ENCODE data around the gene PGA3. TPM values are rescaled to one million over a fixed set of nuclear protein-coding genes. Genes with fewer than 3 reads are reported as not detected.
"Not testable (repeated sequence)": the region's sequence is repeated elsewhere in the genome, so short reads cannot be mapped to it uniquely, and the experiment has no call there.

PGA3 gene
- total RNA-seq, 1 donor from 2014 or later, result 2.5 TPM

DNA sequence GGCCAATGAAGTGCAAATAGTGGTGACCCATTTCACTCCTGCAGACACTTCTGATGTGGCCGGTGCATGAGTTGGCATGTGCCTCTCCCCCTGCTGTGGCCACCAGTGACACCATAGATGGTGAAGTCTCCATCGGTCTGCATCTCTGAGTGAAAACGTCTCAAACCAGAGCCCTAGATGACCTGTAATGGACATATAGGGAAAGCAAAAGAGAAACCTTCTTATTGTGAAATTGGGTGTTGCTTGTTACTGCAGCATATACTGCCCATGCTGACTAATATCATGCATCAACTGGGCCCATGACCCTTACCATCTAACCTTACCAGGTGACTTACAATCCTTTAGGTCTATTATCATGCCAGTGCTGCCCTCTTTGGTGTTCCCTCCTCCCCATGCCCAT is 30.4 kb upstream of the PGA3 start:
- Histone ChIP-seq H3K4me3 (no peak overlapping the region), H3K9me3 (no peaks in the 10 kb centered on the region), H3K36me3 (no peaks in the 10 kb centered on the region), H3K27ac (no peak overlapping the region), H3K4me1 (no peaks in the 10 kb centered on the region), H3K27me3 (no peaks in the 10 kb centered on the region)
- intact Hi-C loops (cut with DNase I), result no loop called here
- TF ChIP-seq, protein P1, sequence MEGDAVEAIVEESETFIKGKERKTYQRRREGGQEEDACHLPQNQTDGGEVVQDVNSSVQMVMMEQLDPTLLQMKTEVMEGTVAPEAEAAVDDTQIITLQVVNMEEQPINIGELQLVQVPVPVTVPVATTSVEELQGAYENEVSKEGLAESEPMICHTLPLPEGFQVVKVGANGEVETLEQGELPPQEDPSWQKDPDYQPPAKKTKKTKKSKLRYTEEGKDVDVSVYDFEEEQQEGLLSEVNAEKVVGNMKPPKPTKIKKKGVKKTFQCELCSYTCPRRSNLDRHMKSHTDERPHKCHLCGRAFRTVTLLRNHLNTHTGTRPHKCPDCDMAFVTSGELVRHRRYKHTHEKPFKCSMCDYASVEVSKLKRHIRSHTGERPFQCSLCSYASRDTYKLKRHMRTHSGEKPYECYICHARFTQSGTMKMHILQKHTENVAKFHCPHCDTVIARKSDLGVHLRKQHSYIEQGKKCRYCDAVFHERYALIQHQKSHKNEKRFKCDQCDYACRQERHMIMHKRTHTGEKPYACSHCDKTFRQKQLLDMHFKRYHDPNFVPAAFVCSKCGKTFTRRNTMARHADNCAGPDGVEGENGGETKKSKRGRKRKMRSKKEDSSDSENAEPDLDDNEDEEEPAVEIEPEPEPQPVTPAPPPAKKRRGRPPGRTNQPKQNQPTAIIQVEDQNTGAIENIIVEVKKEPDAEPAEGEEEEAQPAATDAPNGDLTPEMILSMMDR (IDR thresholded peaks at IDR 0.05), result no peak
- no peak for TF ChIP-seq POLR2A (IDR thresholded peaks at IDR 0.05)
- no peak for TF ChIP-seq POLR2AphosphoS5 (IDR thresholded peaks at IDR 0.05; ENCODE audit: insufficient read depth in 1 of 2, low read depth in 1 of 2)
- DNase-seq (ENCODE audit: extremely low spot score in 2 of 2), result no peak

DNA sequence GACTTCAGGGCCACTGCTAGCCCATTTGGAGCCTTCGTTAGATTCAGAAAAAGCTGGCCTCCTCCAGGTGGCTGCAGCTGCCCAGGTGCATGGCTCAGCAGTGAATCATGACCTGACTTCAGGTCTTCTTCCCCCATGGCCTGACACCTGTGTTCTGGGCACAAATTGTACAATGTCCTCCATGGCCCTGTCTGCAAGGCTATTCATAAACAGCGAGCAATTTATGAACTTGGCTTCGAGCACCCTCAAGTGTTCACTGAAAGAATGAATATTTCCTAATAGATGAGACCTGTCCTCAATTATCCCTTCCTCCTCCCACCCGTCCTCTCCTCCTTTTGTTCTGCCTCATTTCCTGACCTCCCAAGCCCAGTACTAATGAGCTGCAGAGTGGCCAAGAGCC is 29.9 kb upstream of the PGA3 start:
- TF ChIP-seq, protein P1 (IDR thresholded peaks at IDR 0.05), result no peak
- TF ChIP-seq POLR2AphosphoS5 (IDR thresholded peaks at IDR 0.05; ENCODE audit: insufficient read depth in 1 of 2, low read depth in 1 of 2) (no peak), POLR2A (IDR thresholded peaks at IDR 0.05) (no peak)
- Histone ChIP-seq H3K27ac (no peak overlapping the region), H3K9me3 (no peaks in the 10 kb centered on the region), H3K27me3 (no peaks in the 10 kb centered on the region), H3K4me3 (no peak overlapping the region), H3K4me1 (no peaks in the 10 kb centered on the region), H3K36me3 (no peaks in the 10 kb centered on the region)
- DNase-seq (ENCODE audit: extremely low spot score in 2 of 2), result no peak
- intact Hi-C loops (cut with DNase I), result no loop called here

DNA sequence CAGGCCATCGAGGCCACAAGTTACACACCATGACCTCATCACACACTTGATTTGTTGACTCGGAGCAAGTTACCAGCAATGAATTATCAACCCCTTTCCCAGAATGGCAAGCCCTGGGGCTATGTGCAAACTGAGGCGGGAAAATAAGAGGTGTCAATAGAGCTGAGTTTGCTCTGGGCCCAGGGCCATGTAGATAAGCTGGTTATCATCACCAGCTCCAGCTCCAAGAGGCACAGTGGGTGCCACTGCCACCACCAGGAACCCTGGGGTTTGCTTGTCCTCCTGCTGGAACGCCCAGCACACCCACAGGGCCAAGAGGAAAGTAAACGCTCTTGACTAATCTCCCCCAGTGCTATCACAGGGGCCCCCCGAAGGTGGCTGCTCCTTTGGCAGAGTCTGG is 29.0 kb upstream of the PGA3 start:
- intact Hi-C loops (cut with DNase I), result no loop called here
- TF ChIP-seq, protein P1 (IDR thresholded peaks at IDR 0.05), result no peak
- TF ChIP-seq POLR2AphosphoS5 (IDR thresholded peaks at IDR 0.05; ENCODE audit: insufficient read depth in 1 of 2, low read depth in 1 of 2), result no peak
- no peak for TF ChIP-seq POLR2A (IDR thresholded peaks at IDR 0.05)
- no peak overlapping the region for H3K27ac ChIP-seq

DNA sequence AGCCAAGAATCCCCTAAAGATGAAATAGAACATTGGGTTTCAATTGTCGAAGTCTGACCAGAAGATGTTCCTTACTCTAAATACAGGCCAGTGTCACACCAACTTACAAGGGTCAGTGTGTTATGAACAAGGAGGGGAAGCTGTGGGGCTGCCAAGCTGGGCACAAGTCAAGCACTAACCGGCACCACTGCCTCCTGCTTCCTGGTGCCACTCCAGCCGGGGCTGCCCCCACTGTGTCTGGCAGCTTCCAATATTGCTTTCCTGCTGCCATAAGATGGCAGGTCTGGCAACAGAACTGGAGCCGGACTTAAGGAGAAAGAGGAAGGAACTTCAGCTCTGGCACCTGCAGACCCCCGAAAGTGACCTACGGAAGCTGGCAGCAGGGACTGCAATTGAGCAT is 28.4 kb upstream of the PGA3 start:
- H3K4me1 ChIP-seq, result no peaks in the 10 kb centered on the region
- no peaks in the 10 kb centered on the region for H3K36me3 ChIP-seq
- no peak for DNase-seq (ENCODE audit: extremely low spot score in 2 of 2)
- H3K27me3 ChIP-seq, result no peaks in the 10 kb centered on the region
- no peak overlapping the region for H3K27ac ChIP-seq
- H3K4me3 ChIP-seq, result no peak overlapping the region
- no peaks in the 10 kb centered on the region for H3K9me3 ChIP-seq
- intact Hi-C loops (cut with DNase I), result no loop called here
- TF ChIP-seq, protein P1 (IDR thresholded peaks at IDR 0.05), result no peak
- TF ChIP-seq POLR2AphosphoS5 (IDR thresholded peaks at IDR 0.05; ENCODE audit: insufficient read depth in 1 of 2, low read depth in 1 of 2), result no peak
- TF ChIP-seq POLR2A (IDR thresholded peaks at IDR 0.05), result no peak

More for the DNA sequence above, 29.0 kb upstream of the PGA3 start:
- H3K4me3 ChIP-seq, result no peak overlapping the region
- no peaks in the 10 kb centered on the region for H3K4me1 ChIP-seq
- no peaks in the 10 kb centered on the region for H3K9me3 ChIP-seq
- no peaks in the 10 kb centered on the region for H3K36me3 ChIP-seq
- H3K27me3 ChIP-seq, result no peaks in the 10 kb centered on the region
- DNase-seq (ENCODE audit: extremely low spot score in 2 of 2), result no peak

DNA sequence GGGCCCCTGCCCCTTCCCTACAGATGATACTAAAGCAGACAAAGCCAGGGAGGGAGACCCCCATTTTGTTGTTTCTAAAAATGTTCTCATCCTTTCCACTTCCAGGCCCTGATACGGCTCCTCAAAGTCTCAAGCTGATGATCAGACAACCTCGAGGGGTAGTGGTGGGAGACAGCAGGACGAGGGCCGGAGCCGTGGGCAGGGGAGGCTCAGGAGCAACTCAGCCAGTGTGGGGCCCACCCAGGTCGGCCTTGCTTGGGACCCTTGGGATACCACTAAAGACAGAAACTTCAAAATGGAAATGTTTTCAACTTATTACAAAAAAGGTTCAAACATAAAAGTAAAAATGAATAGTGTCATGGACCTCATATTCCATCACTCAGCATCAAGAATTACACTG is 26.9 kb upstream of the PGA3 start:
- H3K4me3 ChIP-seq, result no peak overlapping the region
- no peaks in the 10 kb centered on the region for H3K27me3 ChIP-seq
- H3K4me1 ChIP-seq, result no peaks in the 10 kb centered on the region
- intact Hi-C loops (cut with DNase I), result no loop called here
- DNase-seq (ENCODE audit: extremely low spot score in 2 of 2), result no peak
- no peak overlapping the region for H3K27ac ChIP-seq
- TF ChIP-seq POLR2A (IDR thresholded peaks at IDR 0.05) (no peak), POLR2AphosphoS5 (IDR thresholded peaks at IDR 0.05; ENCODE audit: insufficient read depth in 1 of 2, low read depth in 1 of 2) (no peak)
- TF ChIP-seq, protein P1 (IDR thresholded peaks at IDR 0.05), result no peak
- H3K36me3 ChIP-seq, result no peaks in the 10 kb centered on the region
- H3K9me3 ChIP-seq, result no peaks in the 10 kb centered on the region

DNA sequence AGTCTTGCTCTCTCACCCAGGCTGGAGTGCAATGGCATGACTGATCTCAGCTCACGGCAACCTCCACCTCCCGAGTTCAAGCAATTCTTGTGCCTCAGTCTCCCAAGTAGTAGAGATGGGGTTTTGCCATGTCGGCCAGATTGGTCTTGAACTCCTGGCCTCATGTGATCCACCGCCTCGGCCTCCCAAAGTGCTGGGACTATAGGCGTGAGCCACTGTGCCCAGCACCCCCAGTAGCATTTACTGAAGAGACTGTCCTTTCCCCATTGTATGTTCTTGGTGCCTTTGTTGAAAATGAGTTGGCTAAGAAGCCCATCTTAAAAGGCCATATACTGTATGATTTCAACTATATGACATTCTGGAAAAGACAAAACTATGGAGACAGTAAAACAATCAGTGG is 23.1 kb upstream of the PGA3 start:
- H3K4me3 ChIP-seq; H3K9me3 ChIP-seq; DNase-seq (ENCODE audit: extremely low spot score in 2 of 2); H3K4me1 ChIP-seq; H3K27ac ChIP-seq; H3K27me3 ChIP-seq; H3K36me3 ChIP-seq: not testable (repeated sequence)
- intact Hi-C loops (cut with DNase I), result loop anchor here (10.0 kb wide), 1 partner anchor 45 kb away; no protein-coding TSS in a partner anchor
